ENCODE data around the gene PRSS23. TPM values are rescaled to one million over a fixed set of nuclear protein-coding genes. Genes with fewer than 3 reads are reported as not detected.
"Not testable (repeated sequence)": the region's sequence is repeated elsewhere in the genome, so short reads cannot be mapped to it uniquely, and the experiment has no call there.

PRSS23 gene
- total and polyA plus RNA-seq, 3 donors from 2014 or later = 51.0 to 117 (median 98.9) TPM

GRCh38 chr11:86760577-86760976 lies 39.8 kb upstream of the PRSS23 start:
- intact Hi-C loops (cut with DNase I; ENCODE audit: low total_unique reads) = no loop called here
- Histone ChIP-seq H3K27ac (no peak overlapping the region), H3K4me3 (no peak overlapping the region), H3K4me1 (no peaks in the 10 kb centered on the region), H3K36me3 (ENCODE audit: low read depth, missing control alignments) (no peaks in the 10 kb centered on the region), H3K9me3 (no peaks in the 10 kb centered on the region), H3K27me3 (no peaks in the 10 kb centered on the region)
- no peak for DNase-seq
- TF ChIP-seq POLR2A (IDR thresholded peaks at IDR 0.05) = no peak
- TF ChIP-seq CTCF (IDR thresholded peaks at IDR 0.05) = no peak
- WGBS, 2 donors = 85 to 91% methylated on average over 1 of the region's 1 CpG

DNA sequence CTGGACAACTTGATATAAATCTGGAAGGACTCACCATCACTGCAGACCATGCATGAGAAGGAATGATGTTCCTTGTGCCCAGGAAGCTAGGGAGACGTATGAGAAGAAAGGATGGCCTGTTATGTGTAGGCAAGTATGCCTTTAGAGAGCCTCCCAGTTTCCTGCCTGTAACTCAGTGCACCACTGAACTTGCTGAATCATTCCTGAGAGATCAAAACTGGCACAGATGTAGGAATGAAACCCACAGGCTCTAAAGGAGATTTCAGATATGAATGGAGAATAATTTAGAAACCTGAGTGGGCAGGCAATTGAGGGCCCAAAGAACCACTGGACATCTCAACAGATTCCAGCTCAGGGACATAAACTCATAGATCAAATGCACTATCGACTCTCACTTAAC lies 38.4 kb upstream of the PRSS23 start:
- Histone ChIP-seq H3K36me3 (ENCODE audit: low read depth, missing control alignments) (no peaks in the 10 kb centered on the region), H3K27me3 (no peaks in the 10 kb centered on the region), H3K9me3 (no peaks in the 10 kb centered on the region), H3K4me1 (no peaks in the 10 kb centered on the region), H3K4me3 (no peak overlapping the region), H3K27ac (no peak overlapping the region)
- intact Hi-C loops (cut with DNase I; ENCODE audit: low total_unique reads) = no loop called here
- 78 to 82% methylated on average over 2 of the region's 2 CpGs for WGBS, 2 donors
- DNase-seq = no peak
- no peak for TF ChIP-seq POLR2A (IDR thresholded peaks at IDR 0.05)
- no peak for TF ChIP-seq CTCF (IDR thresholded peaks at IDR 0.05)

GRCh38 chr11:86765203-86765602 lies 35.1 kb upstream of the PRSS23 start:
- intact Hi-C loops (cut with DNase I; ENCODE audit: low total_unique reads) = no loop called here
- TF ChIP-seq POLR2A (IDR thresholded peaks at IDR 0.05) = no peak
- no peak for TF ChIP-seq CTCF (IDR thresholded peaks at IDR 0.05)
- Histone ChIP-seq H3K27ac (no peak overlapping the region), H3K27me3 (no peaks in the 10 kb centered on the region), H3K4me1 (peaks cover 2% of the 10 kb centered on the region), H3K36me3 (ENCODE audit: low read depth, missing control alignments) (no peaks in the 10 kb centered on the region), H3K4me3 (no peak overlapping the region), H3K9me3 (no peaks in the 10 kb centered on the region)
- DNase-seq = no peak
- 93 to 95% methylated on average over 4 of the region's 4 CpGs for WGBS, 2 donors

GRCh38 chr11:86765878-86766277 lies 34.5 kb upstream of the PRSS23 start:
- no peak for DNase-seq
- no peak overlapping the region for H3K4me3 ChIP-seq
- no peak overlapping the region for H3K27ac ChIP-seq
- no peaks in the 10 kb centered on the region for H3K27me3 ChIP-seq
- H3K4me1 ChIP-seq = peaks cover 2% of the 10 kb centered on the region
- no peaks in the 10 kb centered on the region for H3K9me3 ChIP-seq
- TF ChIP-seq POLR2A (IDR thresholded peaks at IDR 0.05) = no peak
- TF ChIP-seq CTCF (IDR thresholded peaks at IDR 0.05) = no peak
- intact Hi-C loops (cut with DNase I; ENCODE audit: low total_unique reads) = no loop called here
- 54 to 77% methylated on average over 2 of the region's 2 CpGs for WGBS, 2 donors
- no peaks in the 10 kb centered on the region for H3K36me3 ChIP-seq (ENCODE audit: low read depth, missing control alignments)

DNA sequence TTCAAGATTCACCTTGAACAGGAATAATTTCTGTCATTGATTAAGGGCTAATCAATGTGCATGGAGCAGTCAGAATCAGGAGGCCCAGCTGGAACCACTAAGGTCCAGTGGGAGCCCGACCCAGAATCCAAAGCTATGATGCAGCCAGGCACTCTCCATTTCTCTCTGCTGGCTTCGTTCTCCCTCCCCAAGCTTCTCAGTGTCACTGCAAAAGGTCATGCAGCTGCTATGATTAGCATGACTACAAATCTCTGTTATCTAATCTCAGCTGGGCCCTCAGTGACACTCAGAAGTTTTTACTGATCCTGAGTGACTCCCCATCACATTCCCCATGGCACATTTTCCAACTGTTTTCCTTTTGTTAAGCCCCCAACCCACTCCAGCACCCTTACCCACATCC lies 31.1 kb upstream of the PRSS23 start:
- intact Hi-C loops (cut with DNase I; ENCODE audit: low total_unique reads) = no loop called here
- Histone ChIP-seq H3K4me3 (no peak overlapping the region), H3K27ac (no peak overlapping the region), H3K9me3 (no peaks in the 10 kb centered on the region), H3K36me3 (ENCODE audit: low read depth, missing control alignments) (no peaks in the 10 kb centered on the region), H3K27me3 (no peaks in the 10 kb centered on the region), H3K4me1 (peaks cover 5% of the 10 kb centered on the region)
- TF ChIP-seq POLR2A (IDR thresholded peaks at IDR 0.05) = no peak
- no peak for TF ChIP-seq CTCF (IDR thresholded peaks at IDR 0.05)
- WGBS, 2 donors = 41 to 55% methylated on average over 2 of the region's 2 CpGs
- no peak for DNase-seq

- H3K27me3 ChIP-seq; H3K9me3 ChIP-seq; DNase-seq; H3K27ac ChIP-seq; intact Hi-C loops (cut with DNase I; ENCODE audit: low total_unique reads); H3K4me1 ChIP-seq; H3K4me3 ChIP-seq; H3K36me3 ChIP-seq (ENCODE audit: low read depth, missing control alignments): not testable (repeated sequence)
- WGBS, 2 donors = 69 to 77% methylated on average over 6 to 20 of the region's 34 CpGs
These were observed 29.8 kb upstream of the PRSS23 start for GRCh38 chr11:86770473-86771027.

Measured in testis (tissue), 3 donors.